Stomach (tissue), 4 donors: ENCODE data around the gene UBTD1.

Experiments
- EP300 ChIP-seq: sonication (generic); formaldehyde crosslinking; IDR thresholded peaks from one replicate; pipeline ENCODE4 v1.6.1; 2017; ENCODE audit warnings: antibody characterized with exemption
- POLR2A ChIP-seq, 4 donors: fragments of 450-650 bp; IDR thresholded peaks; one replicate each; pipeline ENCODE4 v1.6.1; 2016; ENCODE audit warnings: antibody characterized with exemption in 4 of 4, control low read depth in 2 of 4, mild to moderate bottlenecking in 1 of 4, moderate library complexity in 1 of 4
- TF ChIP-seq, protein P1 (sequence below), 7 experiments: fragments of 450-650 bp in 4 of 7; fragments of 200-600 bp in 3 of 7; sonication (generic) in 3 of 7; IDR thresholded peaks; one replicate each; pipeline ENCODE4 v1.5.1; 2016 to 2019; ENCODE audit warnings: antibody characterized with exemption in 7 of 7, control low read depth in 2 of 7, mild to moderate bottlenecking in 1 of 7

DNA sequence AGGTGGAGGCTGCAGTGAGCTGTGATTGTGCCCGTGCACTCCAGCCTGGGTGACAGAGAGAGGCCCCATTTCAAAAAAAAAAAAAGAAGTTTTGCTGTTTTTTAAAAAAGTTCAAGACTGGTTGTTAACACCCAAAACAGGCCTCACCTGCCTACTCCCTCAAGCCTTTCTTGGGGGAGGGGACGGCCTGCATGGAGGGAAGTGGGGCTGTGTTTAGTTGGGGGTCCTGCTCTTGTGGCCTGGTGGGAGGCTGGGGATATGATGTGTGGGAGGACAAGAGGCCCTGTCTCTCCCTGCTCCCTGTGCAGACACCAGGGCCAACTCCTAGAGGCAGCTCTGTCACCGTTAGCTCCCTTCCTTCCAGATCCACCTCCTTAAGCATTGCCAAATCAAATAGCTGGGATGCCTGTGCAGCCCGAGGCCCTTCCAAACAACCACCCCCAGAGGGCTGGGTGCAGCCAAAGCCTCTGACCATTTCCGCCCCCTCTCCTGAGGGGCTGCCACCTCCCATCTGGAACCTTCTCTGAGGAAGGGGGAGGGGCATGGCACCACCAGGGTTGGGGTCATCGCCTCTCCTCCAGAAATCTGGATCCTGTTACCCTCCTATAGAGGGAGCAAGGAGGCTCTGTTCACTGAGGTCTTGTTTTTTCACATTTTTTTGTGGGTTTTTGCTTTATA is 40.9 kb downstream of the UBTD1 start:
- TF ChIP-seq, protein P1, sequence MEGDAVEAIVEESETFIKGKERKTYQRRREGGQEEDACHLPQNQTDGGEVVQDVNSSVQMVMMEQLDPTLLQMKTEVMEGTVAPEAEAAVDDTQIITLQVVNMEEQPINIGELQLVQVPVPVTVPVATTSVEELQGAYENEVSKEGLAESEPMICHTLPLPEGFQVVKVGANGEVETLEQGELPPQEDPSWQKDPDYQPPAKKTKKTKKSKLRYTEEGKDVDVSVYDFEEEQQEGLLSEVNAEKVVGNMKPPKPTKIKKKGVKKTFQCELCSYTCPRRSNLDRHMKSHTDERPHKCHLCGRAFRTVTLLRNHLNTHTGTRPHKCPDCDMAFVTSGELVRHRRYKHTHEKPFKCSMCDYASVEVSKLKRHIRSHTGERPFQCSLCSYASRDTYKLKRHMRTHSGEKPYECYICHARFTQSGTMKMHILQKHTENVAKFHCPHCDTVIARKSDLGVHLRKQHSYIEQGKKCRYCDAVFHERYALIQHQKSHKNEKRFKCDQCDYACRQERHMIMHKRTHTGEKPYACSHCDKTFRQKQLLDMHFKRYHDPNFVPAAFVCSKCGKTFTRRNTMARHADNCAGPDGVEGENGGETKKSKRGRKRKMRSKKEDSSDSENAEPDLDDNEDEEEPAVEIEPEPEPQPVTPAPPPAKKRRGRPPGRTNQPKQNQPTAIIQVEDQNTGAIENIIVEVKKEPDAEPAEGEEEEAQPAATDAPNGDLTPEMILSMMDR (IDR thresholded peaks at IDR 0.05): no peak
- TF ChIP-seq POLR2A (IDR thresholded peaks at IDR 0.05) (no peak), EP300 (no peak)
